Measurements from ENCODE around the gene CADM2. TPM values are rescaled to one million over a fixed set of nuclear protein-coding genes. Genes with fewer than 3 reads are reported as not detected.

Gene CADM2
- total RNA-seq, 4 donors from 2014 or later, result 0.13 to 4.3 (median 4.1) TPM

GRCh38 chr3:85846940-85847339 is 888.2 kb downstream of the CADM2 start:
- no peaks in the 10 kb centered on the region for H3K36me3 ChIP-seq
- no peaks in the 10 kb centered on the region for H3K9me3 ChIP-seq
- H3K4me3 ChIP-seq (replicated peaks in 1 of 3), result no peak overlapping the region
- TF ChIP-seq CTCF (IDR thresholded peaks at IDR 0.05), result no peak
- no peak for TF ChIP-seq POLR2A (IDR thresholded peaks at IDR 0.05)
- no peak overlapping the region for H3K27ac ChIP-seq
- no peak for DNase-seq
- H3K27me3 ChIP-seq, result no peaks in the 10 kb centered on the region
- H3K4me1 ChIP-seq, result no peaks in the 10 kb centered on the region
- intact Hi-C loops (cut with DNase I), result no loop called here

GRCh38 chr3:85851071-85851470 is 892.3 kb downstream of the CADM2 start:
- intact Hi-C loops (cut with DNase I), result no loop called here
- H3K9me3 ChIP-seq, result no peaks in the 10 kb centered on the region
- no peak for DNase-seq
- H3K4me3 ChIP-seq (replicated peaks in 1 of 3), result no peak overlapping the region
- H3K4me1 ChIP-seq, result no peaks in the 10 kb centered on the region
- H3K36me3 ChIP-seq, result no peaks in the 10 kb centered on the region
- no peak overlapping the region for H3K27ac ChIP-seq
- H3K27me3 ChIP-seq, result no peaks in the 10 kb centered on the region
- TF ChIP-seq CTCF (IDR thresholded peaks at IDR 0.05), result no peak

GRCh38 chr3:85853805-85854204 is 895.0 kb downstream of the CADM2 start:
- no peak overlapping the region for H3K4me3 ChIP-seq (replicated peaks in 1 of 3)
- 84% methylated on average over 2 of the region's 2 CpGs for WGBS, 2 donors
- no peaks in the 10 kb centered on the region for H3K4me1 ChIP-seq
- H3K36me3 ChIP-seq, result no peaks in the 10 kb centered on the region
- intact Hi-C loops (cut with DNase I), result no loop called here
- no peak overlapping the region for H3K27ac ChIP-seq
- DNase-seq, result no peak
- H3K9me3 ChIP-seq, result no peaks in the 10 kb centered on the region
- H3K27me3 ChIP-seq, result no peaks in the 10 kb centered on the region
- TF ChIP-seq POLR2A (IDR thresholded peaks at IDR 0.05), result no peak

GRCh38 chr3:85862893-85863455 is 904.2 kb downstream of the CADM2 start:
- Histone ChIP-seq H3K4me1 (no peaks in the 10 kb centered on the region), H3K27me3 (no peaks in the 10 kb centered on the region), H3K4me3 (replicated peaks in 1 of 3) (no peak overlapping the region), H3K36me3 (no peaks in the 10 kb centered on the region), H3K27ac (no peak overlapping the region), H3K9me3 (no peaks in the 10 kb centered on the region)
- TF ChIP-seq CTCF (IDR thresholded peaks at IDR 0.05) (no peak), POLR2A (IDR thresholded peaks at IDR 0.05) (no peak)
- intact Hi-C loops (cut with DNase I), result no loop called here
- no peak for DNase-seq

- no peak for TF ChIP-seq POLR2A (IDR thresholded peaks at IDR 0.05)
- no peak for TF ChIP-seq CTCF (IDR thresholded peaks at IDR 0.05)
- Histone ChIP-seq H3K27me3 (no peaks in the 10 kb centered on the region), H3K4me3 (replicated peaks in 1 of 3) (no peak overlapping the region), H3K36me3 (no peaks in the 10 kb centered on the region), H3K27ac (no peak overlapping the region), H3K4me1 (no peaks in the 10 kb centered on the region), H3K9me3 (no peaks in the 10 kb centered on the region)
- WGBS, 2 donors, result 24 to 35% methylated on average over 1 of the region's 1 CpG
- intact Hi-C loops (cut with DNase I), result no loop called here
- peak; percentile 34 to 50 for DNase-seq
These were observed 906.1 kb downstream of the CADM2 start for GRCh38 chr3:85864896-85865295.

GRCh38 chr3:85867072-85867471 is 908.3 kb downstream of the CADM2 start:
- Histone ChIP-seq H3K36me3 (no peaks in the 10 kb centered on the region), H3K4me3 (replicated peaks in 1 of 3) (no peak overlapping the region), H3K9me3 (no peaks in the 10 kb centered on the region), H3K27me3 (no peaks in the 10 kb centered on the region), H3K4me1 (no peaks in the 10 kb centered on the region), H3K27ac (no peak overlapping the region)
- intact Hi-C loops (cut with DNase I), result no loop called here
- 90 to 93% methylated on average over 3 of the region's 3 CpGs for WGBS, 2 donors
- no peak for DNase-seq
- TF ChIP-seq POLR2A (IDR thresholded peaks at IDR 0.05) (no peak), CTCF (IDR thresholded peaks at IDR 0.05) (no peak)

Measured in thyroid gland (tissue), 4 donors.